ACHN (cell line): ENCODE measurements around the gene MCC.

Experiments used
- DNase-seq: peaks from one replicate; pipeline ENCODE4 v3.0.0-alpha.2; 2015
- in situ Hi-C: cut with HindIII; loops from 2 replicates; pipeline ENCODE4 v1.10.0; 2017; ENCODE audit warnings: low sequenced_read_pairs, low pct_ligation_motif_present, low pct_unique_long_range_greater_than_20kb

MCC gene

DNA sequence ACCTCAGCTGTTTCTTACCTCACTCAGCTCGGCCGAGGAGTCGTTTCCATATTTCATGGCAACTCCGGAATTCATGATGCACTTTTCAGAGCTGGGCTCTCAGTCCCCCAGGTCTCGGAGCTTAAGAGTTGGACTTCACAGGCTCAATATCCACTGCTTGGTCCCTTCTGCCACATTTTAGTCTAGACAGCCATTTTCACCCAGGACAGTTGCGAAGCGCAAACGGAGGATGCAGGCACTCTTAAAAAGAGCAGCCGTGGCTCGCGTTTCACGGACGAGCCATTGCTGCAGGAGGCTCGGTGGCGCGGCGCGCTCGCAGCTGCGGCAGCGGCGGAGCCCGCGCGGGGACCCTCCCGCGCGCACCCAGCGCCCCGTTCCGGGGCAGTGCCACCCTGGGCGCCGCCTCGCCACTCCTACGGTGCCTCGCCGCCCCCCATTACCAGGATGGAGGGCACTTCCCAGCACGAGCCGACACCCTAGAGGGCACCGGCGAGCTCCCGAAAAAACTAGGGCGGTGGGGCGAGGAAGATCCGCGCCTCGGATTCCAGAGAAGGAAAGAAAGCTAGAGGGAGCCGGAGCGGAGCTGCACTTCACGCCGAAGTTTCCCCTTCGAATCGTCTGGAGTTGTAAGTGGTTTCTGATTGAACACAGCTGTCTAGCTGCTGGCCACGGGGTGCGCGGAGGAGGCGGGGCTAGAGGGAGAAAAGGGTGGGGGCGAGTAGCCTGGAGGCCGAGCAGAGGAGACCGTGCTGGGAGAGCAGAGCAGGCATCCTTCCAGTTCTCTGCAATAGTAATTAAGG lies 193.7 kb downstream of the MCC start:
- DNase-seq: peak; percentile 83
- in situ Hi-C loops: no loop called here

DNA sequence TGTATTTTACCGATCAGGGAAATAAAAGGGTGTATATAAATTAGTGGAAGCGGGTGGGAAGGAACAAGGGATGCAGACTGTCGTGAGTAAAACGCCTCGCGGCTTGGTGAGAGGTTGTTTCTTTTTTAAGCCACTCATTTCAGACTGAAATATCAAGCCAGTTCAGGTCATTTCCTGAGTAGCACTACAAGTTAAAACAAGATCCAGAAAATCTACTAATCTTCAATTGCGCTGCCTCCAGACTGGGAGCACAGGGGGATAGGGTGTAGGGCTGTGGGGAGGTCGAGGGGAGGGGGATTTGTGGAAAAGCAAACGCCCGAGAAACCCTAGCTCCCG lies 194.3 kb downstream of the MCC start:
- peak; percentile 38 for DNase-seq
- in situ Hi-C loops: no loop called here

DNA sequence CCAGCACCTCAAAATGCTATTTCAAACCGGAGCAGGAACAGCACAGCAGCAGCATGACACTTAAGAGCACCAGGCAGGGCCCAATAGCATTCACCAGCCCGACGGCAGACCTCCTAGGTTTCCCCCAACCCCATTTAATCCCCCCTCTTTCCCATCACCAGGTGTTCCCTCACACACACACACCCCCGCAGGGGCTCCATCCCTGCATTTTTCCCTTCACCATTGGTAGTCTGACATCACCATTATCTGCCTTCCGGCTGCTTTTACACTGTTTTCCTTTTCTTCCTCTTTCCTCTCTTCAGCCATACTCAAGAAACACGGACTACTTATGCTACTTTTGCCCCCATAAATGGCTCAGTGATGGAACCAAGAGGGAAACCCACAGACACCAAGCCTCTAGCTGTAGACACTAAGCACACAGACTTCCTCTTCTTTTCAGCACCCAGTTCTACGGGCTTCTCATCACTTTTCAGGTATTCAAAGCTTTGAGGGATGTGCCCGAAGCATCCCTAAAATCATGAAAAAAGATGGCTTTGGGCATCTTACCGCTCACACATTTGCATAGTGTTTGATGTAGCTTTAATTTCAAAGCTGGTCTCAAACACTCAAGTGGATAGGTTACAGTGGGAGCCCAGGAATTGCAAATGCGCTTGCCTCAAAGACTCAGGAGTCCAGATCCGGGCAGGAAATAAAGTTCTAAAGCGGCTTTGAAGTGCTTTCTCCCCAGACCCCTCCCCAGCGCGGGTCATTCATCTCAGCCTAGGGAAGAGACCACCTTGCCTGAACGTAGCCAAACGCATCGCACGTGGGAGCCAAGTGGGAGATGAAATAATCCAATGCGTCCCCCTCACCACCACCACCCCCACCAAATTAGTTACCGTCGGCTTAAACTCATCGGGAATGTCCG lies 194.9 kb downstream of the MCC start:
- DNase-seq: peak; percentile 16
- in situ Hi-C loops: no loop called here

DNA sequence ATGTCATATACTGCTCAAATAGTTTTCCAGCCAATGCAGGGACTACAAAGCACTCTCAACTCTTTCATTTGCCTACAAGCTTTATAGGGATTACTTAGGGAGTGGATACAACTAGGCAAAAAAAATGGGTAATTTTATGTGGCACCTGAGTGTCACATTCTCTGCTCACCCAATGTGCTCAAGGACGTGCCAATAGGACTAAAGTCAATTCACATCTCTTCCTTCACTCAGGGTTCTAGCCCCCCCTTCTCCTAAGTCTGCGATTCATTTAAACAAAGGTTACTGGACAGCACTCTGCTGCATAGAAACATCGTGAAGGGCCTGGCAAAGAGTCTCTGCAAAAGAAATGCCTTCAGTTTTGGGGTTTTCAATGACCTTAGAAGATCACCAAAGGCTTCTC lies 195.8 kb downstream of the MCC start:
- no peak for DNase-seq
- in situ Hi-C loops: no loop called here

DNA sequence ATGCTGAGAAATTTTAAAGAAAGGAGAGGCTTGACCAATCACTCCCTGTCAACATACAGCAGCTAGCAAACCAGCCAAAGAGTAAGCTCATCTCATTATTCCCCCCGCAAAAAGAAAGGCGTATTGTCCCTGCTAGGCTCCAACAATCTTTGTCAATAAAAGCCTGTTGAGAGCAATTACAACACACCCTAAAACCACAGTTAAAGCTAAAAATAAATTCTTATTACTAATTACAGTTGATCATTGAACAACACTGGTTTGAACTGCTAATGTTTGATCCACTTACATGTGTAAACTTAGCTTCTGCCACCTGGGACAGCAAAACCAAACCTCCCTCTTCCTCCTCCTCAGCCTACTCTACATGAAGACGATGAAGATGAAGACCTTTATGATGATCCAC lies 204.7 kb downstream of the MCC start:
- DNase-seq: no peak
- in situ Hi-C loops: no loop called here

DNA sequence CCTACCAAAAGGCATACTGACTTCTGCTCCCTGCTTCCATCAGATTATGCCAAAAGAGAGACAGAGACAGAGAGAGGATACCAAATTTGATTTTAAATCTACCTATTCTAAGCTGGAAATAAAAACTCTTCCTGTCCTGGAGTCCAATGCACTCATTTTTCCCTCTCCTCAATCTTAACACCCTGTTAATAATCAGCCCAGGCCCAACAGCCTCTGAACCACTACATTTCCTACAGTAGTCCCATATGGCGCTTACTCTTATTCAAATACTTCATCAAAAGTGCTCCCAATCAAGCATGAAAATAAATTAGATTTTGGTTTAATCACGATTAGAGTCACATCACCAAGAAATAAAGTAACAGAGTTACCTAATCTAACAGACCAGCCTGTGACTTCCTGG lies 205.8 kb downstream of the MCC start:
- in situ Hi-C loops: no loop called here
- no peak for DNase-seq

DNA sequence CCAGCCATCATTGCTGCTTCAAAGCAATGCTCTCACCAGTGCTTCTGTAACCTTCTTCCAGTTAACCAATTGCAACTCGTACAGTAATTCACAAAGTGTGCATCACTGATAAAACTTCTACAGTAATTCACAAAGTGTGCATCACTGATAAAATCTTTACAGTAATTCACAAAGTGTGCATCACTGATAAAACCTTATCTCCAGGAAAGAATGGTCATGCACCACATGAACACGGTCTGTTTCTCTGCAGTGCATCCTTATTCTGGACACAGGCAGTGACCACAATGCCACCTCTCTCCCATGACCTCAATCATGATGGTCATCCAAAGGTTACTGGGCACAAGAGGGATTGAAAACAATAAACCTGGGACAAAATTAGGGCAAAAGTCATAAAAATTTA lies 207.1 kb downstream of the MCC start:
- in situ Hi-C loops: no loop called here
- DNase-seq: no peak

DNA sequence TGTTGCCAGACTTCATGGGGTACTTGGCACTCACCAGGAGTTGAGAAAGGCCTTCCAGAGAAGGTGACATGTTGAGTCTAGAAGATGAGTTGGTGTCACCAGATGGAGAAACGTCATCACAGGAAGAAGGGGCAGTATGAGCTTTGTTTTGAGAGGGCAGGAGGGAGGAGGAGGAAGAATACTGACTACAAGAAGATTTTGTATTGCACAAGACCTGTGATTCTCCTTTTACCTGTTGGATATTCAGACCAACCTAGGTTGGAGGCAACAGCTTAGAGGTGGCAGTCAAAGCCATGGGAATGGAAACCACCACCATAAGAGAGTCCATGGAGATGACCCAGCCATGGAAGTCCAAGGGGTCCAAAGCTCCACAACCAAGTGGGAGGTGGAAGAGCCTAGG lies 207.7 kb downstream of the MCC start:
- in situ Hi-C loops: no loop called here
- DNase-seq: no peak

DNA sequence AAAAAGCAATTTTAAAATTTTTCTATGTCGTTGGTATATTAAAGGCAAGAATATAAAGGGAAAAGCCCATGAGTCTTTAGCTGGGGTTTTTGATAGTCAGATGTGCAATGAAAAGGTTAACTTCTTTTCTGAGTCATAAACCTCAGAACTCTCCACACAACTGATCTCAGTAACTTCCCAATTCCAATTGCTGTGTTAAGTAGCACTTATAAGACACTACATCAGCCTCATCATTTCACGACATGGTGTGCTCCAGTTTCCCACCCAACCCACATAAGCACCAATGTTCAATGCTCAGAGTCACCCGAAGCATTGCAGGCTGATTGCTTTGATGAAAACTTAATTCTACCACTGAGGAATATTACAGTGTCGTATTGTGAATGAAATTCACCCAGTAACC lies 209.3 kb downstream of the MCC start:
- peak; percentile 30 for DNase-seq
- in situ Hi-C loops: no loop called here

DNA sequence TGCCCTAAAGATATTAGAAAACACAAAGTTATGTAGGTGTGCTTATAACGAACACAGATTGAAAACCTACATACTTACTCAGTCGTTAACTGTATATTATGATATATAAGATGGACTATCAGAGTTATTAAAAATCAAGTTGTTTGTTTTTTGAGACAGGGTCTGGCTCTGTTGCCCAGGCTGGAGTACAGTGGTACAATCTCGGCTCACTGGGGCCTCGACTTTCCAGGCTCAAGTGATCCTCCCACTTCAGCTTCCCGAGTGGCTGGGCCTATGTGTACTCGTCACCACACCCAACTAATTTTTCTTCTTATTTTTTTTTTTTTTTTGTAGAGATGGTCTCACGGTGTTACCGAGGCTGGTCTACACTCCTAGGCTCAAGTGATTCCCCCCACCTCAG lies 211.8 kb downstream of the MCC start:
- DNase-seq: no peak
- in situ Hi-C loops: no loop called here

DNA sequence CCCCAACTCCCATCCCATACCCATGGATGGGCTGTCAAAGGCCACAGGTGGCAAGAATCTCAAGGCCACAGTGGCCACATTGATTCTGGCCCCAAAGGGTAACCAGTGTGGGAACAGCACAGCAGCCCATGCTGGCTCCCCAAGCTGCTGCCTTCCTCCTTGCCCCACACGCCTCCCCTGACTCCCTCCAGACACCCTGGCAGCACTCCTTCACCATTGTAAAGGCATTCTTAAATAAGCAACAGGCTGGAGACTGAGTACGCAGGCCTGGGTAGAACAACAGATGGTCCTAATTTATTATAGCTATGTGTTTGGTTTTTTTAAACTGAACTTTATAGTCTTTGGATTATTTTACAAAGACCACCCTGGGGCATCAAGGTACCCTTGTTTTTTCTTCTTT lies 212.3 kb downstream of the MCC start:
- DNase-seq: no peak

DNA sequence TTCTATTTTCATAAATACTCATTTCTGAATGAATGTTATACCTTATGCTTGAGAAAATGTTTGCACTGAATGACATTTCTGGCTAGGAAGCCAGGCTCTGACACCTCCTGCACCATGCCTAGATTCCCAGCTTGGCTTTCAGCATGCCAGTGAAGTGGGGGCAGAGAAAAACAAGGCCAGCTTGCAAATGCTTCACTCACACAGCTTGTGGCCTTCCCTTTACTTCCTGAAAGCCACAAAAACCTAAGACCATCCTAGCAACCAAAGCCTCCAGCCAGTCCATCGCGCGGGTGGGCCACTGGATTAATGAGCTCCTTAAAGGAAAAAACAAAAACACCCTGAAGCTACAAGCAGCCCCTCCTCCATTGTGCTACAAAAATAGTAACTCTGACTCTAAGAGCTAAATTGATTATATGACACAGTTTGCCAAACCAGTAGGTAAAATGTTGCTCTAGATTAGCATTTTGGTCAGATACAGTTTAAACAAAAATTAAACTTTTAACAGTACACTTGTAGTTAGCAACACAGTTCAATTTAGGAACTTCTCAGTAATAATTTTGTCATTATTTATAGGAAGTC lies 213.3 kb downstream of the MCC start:
- no peak for DNase-seq
- in situ Hi-C loops: no loop called here

More for the DNA sequence above, 212.3 kb downstream of the MCC start:
- in situ Hi-C loops: no loop called here

DNA sequence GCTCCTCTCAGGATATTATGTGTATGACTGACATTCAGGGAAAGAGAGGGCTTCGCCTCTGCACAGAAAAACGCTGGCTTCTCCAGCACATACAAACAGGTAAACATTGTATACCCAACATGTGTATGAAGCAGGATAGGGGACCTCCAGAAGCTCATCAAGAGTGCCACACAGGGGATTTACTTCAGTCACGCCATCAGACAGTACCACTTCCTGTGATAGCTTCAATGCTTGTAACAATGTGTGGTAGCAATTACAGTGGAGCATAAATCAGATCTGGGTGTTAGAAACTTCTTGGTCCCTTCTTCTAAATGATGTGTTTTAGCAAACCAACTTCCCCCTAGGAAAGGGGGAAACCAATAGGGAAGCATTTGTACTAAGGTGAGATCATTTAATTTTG lies 214.3 kb downstream of the MCC start:
- no peak for DNase-seq
- in situ Hi-C loops: no loop called here

DNA sequence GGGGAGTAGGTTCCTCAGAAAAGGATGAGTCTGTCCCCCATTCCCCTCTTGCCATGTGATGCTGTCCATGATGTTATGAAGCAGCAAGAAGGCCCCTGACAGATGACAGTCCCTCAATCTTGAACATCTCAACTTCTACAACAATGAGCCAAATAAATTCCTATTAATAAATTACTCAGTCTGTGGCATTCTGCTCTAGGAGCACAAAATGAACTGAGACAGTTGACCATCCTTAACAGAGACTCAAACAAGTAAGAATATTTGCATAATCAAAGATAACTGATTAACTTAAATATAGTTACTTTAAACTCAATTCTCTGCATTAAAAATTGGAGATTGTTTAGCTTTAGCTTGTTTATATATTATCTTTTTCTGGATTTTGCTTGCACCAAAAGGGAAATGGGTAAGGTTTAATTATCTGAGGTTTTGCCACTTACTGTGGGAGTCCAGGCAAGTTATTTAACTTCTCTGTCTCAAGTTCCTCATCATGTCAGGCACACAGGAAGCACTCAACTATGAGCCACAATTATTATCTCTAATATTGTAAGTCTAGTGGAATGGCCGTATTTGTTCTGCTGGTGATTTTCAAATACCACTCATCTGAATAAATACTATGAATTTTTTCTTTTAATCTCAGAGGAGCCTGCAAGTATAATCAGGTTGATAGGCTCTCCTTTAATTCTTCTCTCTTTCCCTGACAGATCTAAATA lies 216.4 kb downstream of the MCC start:
- in situ Hi-C loops: no loop called here
- DNase-seq: no peak

DNA sequence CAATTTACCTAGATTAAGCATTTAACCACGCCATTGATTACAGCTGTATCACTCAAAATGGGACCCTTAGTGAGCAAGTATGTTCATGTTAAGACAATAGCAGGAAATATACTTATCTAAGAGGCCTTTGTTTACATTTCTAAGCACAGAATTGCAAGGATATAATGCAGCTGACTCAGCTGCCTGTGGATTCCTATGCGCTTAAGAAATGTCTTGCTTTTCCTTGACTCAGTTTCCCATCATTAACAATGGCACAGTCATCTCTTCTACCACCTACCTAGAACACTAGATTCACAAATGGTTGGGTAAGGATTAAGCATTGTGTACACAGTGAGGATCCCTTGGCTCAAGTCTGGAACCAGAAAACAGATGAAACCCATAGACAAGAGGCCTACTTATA lies 217.2 kb downstream of the MCC start:
- no peak for DNase-seq
- in situ Hi-C loops: no loop called here

DNA sequence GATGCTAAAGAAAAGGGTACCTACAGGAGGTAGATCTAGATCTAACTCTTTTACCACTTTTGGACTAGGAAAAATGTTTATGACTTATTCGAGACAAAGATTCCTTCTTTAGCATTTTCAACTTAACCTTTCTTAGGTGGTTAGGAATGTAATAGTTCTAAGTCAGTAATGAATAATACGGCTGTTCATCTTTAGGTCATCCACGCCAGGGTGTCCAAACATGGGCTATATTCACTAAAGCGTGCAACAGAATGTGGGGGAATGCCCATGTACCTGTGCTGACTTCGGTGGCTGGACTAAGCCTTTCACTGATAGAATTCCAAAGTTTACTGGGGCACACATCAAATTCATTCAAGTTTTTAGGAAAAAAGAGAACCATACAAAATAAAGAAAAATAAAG lies 218.2 kb downstream of the MCC start:
- DNase-seq: no peak
- in situ Hi-C loops: no loop called here

DNA sequence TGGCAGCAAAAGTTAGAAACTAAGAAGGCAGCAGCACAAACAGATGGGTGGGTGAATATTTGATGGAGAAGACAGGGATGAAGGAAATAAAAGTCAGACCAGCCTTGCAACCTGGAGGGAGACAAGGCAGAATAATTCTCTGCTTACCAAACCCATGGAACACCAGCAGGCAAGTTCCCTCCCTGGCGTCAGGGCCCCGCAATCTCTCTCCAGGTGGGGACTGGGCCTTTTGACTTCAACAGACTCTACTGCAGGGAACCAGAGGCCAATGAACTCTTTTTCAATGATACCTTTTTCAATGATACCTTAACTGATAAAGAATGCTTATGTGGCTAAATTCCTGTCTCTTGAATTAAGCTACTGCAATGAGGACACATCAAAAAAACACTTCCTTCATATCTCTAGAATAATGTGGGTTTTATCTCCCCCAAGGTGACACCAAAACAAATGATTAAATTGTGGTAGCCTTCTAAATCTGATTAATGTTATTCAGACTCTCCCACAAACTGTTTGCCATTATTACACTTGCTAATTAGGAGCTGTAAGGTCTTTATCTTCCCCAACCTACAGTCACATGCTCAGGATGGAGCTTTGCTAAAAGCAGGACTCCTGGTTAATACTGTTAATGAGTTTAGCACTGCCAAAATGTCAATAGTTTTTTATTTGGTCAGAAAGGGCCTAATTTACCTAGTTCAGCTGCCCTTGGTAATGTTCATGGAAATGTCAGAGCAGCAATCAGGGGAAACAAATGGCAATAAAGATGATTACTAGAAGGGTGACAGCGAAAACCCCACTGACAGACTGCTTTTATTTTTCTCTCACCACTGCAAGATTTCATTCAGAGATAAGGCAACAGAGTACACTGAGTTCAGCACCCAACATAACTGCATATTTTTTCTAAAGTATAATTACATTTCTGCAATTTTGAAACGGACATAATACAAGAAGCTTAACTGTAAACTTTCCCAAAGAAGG lies 218.9 kb downstream of the MCC start:
- in situ Hi-C loops: no loop called here
- DNase-seq: no peak

DNA sequence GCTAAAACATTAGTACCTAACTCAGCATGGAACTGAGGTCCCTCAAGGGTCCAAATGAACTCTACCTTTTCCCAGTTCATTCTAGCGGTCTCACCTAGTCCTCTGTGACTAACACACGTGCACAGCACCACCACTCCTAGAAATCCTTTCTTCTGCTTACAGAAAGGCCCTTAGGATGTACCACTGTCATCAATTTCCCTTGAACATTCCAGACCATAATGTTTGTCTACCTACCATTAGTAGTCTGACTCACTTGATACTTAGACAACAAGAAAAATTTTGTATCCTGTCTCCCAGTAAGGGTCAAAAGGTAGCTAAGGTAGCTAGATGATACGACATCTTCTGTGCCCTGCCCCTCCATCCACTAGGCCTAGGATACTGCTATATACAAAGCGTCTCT lies 220.0 kb downstream of the MCC start:
- no peak for DNase-seq
- in situ Hi-C loops: no loop called here
